Tibial nerve (tissue), 4 donors: ENCODE measurements around the gene C1orf122.

Source experiments
- EP300 ChIP-seq, 2 donors: sonication (generic); formaldehyde crosslinking; IDR thresholded peaks; one replicate each; pipeline ENCODE4 v1.6.1; 2017; ENCODE audit warnings: antibody characterized with exemption in 2 of 2, mild to moderate bottlenecking in 1 of 2
- POLR2A ChIP-seq, 2 donors: fragments of 450-650 bp; IDR thresholded peaks; one replicate each; pipeline ENCODE4 v1.6.1; 2017; ENCODE audit warnings: antibody characterized with exemption in 2 of 2, mild to moderate bottlenecking in 2 of 2, moderate library complexity in 2 of 2
- TF ChIP-seq, protein P1 (sequence below), 5 experiments: fragments of 200-600 bp in 3 of 5; fragments of 450-650 bp in 2 of 5; sonication (generic) in 3 of 5; IDR thresholded peaks; one replicate each; pipeline ENCODE4 v1.5.1; 2016 to 2019; ENCODE audit warnings: antibody characterized with exemption in 5 of 5, mild to moderate bottlenecking in 3 of 5, moderate library complexity in 2 of 5

DNA sequence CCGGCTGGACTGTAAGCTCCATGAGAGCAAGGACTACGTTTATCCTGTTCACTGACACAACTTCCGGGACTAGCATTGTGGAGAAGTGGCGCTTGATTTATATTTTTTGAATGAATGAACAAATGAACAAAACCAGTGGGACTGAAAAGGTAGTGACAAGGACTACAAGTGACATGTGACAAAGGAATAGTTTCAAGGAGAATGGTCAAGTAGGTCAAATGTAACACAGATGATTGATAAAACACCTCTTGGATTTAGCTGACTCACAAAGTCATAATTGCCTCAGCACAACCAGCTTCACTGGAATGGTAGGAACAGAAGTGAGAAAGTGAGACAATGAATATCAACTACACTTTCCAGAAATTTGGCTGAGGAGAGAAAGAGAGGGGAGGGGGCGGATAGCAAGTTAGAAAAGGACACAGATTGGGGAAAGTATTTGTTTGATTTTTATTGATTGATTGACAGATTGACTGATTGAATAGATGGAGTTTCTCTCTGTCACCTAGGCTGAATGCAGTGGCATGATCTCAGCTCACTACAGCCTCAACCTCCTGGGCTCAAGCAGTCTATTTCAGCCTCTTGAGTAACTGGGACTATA, 37.6 kb downstream of the C1orf122 start:
- TF ChIP-seq, protein P1, sequence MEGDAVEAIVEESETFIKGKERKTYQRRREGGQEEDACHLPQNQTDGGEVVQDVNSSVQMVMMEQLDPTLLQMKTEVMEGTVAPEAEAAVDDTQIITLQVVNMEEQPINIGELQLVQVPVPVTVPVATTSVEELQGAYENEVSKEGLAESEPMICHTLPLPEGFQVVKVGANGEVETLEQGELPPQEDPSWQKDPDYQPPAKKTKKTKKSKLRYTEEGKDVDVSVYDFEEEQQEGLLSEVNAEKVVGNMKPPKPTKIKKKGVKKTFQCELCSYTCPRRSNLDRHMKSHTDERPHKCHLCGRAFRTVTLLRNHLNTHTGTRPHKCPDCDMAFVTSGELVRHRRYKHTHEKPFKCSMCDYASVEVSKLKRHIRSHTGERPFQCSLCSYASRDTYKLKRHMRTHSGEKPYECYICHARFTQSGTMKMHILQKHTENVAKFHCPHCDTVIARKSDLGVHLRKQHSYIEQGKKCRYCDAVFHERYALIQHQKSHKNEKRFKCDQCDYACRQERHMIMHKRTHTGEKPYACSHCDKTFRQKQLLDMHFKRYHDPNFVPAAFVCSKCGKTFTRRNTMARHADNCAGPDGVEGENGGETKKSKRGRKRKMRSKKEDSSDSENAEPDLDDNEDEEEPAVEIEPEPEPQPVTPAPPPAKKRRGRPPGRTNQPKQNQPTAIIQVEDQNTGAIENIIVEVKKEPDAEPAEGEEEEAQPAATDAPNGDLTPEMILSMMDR (IDR thresholded peaks at IDR 0.05), result no peak
- TF ChIP-seq POLR2A (IDR thresholded peaks at IDR 0.05) (no peak), EP300 (IDR thresholded peaks at IDR 0.05) (no peak)
